HepG2 (cell line): ENCODE data around the gene CACNG4. TPM values are rescaled to one million over a fixed set of nuclear protein-coding genes. Genes with fewer than 3 reads are reported as not detected.
A peak's percentile ranks its signal among the peaks of the same experiment; 100 is the strongest.

Experiments
- ATAC-seq: fragments of 200-7000 bp; cut with Tn5 transposase; 3 replicates; pipeline ENCODE4 v1.9.1; 2020; ENCODE audit warnings: mild to moderate bottlenecking, moderate library complexity
- BruUV-seq: library from RNA; stranded (reverse); fragments of 400-500 nt; replicated peaks from 2 replicates; lab custom pipeline; 2021; lab: Mats Ljungman, UMichigan
- CTCF ChIA-PET: fragments of 300-600 bp; formaldehyde crosslinking; extraction: SDS; loops from one replicate; lab custom pipeline; 2021; ENCODE audit warnings: low total read pairs, inconsistent platforms, low intra/inter-chr PET ratio; lab: Yijun Ruan, JAX
- POLR2A ChIA-PET: fragments of 350-600 bp; sonication (Branson Sonifier 250); formaldehyde crosslinking; loops from one replicate; lab custom pipeline; 2020; ENCODE audit warnings: antibody characterized with exemption, inconsistent platforms; lab: Yijun Ruan, JAX
- DNase-seq: peaks from one replicate; pipeline ENCODE4 v3.0.0-alpha.2; 2015; ENCODE audit warnings: low spot score
- FAIRE-seq: peaks from 3 replicates; lab custom pipeline; 2011; peaks lifted over from hg19 to GRCh38; lab: Jason Lieb, UNC
- H2AFZ ChIP-seq: one replicate; pipeline ENCODE4 v1.6.1; 2011; ENCODE audit warnings: low read length, inconsistent platforms
- H3K27ac ChIP-seq: fragments of 300-600 bp; 3 replicates; pipeline ENCODE4 v1.8.0; 2011; ENCODE audit warnings: mixed run types, mild to moderate bottlenecking, mixed read lengths, low read length, inconsistent platforms; ENCODE audit not compliant: insufficient read depth; ENCODE audit errors: extremely low read length
- H3K27me3 ChIP-seq, 2 experiments: fragments of 200-600 bp in 1 of 2; 2 replicates in 1 of 2; 3 replicates in 1 of 2; pipeline versions ENCODE4 v1.6.0 to v1.8.0; 2011; ENCODE audit warnings: low read length in 2 of 2, mild to moderate bottlenecking in 2 of 2, moderate library complexity in 2 of 2, inconsistent platforms in 1 of 2; ENCODE audit not compliant: insufficient read depth in 2 of 2, control insufficient read depth in 1 of 2
- H3K36me3 ChIP-seq, 2 experiments: fragments of 200-600 bp in 1 of 2; replicated peaks in 1 of 2; 2 replicates in 1 of 2; 3 replicates in 1 of 2; pipeline versions ENCODE4 v1.5.1 to v1.8.0; 2011; ENCODE audit warnings: low read length in 2 of 2, inconsistent platforms in 1 of 2; ENCODE audit not compliant: insufficient read depth in 2 of 2, control insufficient read depth in 1 of 2
- H3K4me1 ChIP-seq: 2 replicates; pipeline ENCODE4 v1.5.1; 2012; ENCODE audit warnings: low read length, inconsistent platforms; ENCODE audit not compliant: insufficient read depth
- H3K4me2 ChIP-seq: 2 replicates; pipeline ENCODE4 v1.6.0; 2011; ENCODE audit warnings: low read depth, low read length, inconsistent platforms
- H3K4me3 ChIP-seq, 3 experiments: fragments of 200-600 bp in 1 of 3; sonication (generic), shearing (Covaris generic) in 1 of 3; replicated peaks in 1 of 3; 2 replicates each; pipeline ENCODE4 v1.5.1; 2011 to 2016; ENCODE audit warnings: low read length in 3 of 3, inconsistent platforms in 2 of 3, low read depth in 2 of 3, mild to moderate bottlenecking in 2 of 3, control low read depth in 1 of 3, mixed read lengths in 1 of 3; ENCODE audit not compliant: insufficient read depth in 1 of 3
- H3K79me2 ChIP-seq: one replicate; pipeline ENCODE4 v1.6.1; 2011; ENCODE audit warnings: low read length, inconsistent platforms; ENCODE audit not compliant: insufficient read depth
- H3K9ac ChIP-seq: 2 replicates; pipeline ENCODE4 v1.6.0; 2011; ENCODE audit warnings: mild to moderate bottlenecking, low read depth, low read length, inconsistent platforms; ENCODE audit not compliant: insufficient read depth
- H3K9me3 ChIP-seq: 2 replicates; pipeline ENCODE4 v1.5.1; 2012; ENCODE audit warnings: mild to moderate bottlenecking, low read length
- H4K20me1 ChIP-seq: 2 replicates; pipeline ENCODE4 v1.6.0; 2011; ENCODE audit warnings: inconsistent platforms, mild to moderate bottlenecking, low read length, moderate library complexity; ENCODE audit not compliant: insufficient read depth
- AGO2 ChIP-seq: fragments of 200-400 bp; formaldehyde crosslinking; optimal IDR thresholded peaks from 2 replicates; pipeline ENCODE3; 2017; ENCODE audit warnings: mild to moderate bottlenecking, low read depth, low read length, moderate library complexity
- MTA1 ChIP-seq: sonication (generic); formaldehyde crosslinking; IDR thresholded peaks from 2 replicates; pipeline ENCODE4 v1.4.0; 2020; ENCODE audit warnings: missing genetic modification reagents, mild to moderate bottlenecking, borderline replicate concordance
- RAD21 ChIP-seq: fragments of 450-650 bp; formaldehyde crosslinking; IDR thresholded peaks from 2 replicates; pipeline ENCODE4 v1.5.0; 2020; ENCODE audit warnings: mild to moderate bottlenecking
- SOX6 ChIP-seq, 2 experiments: fragments of 450-650 bp in 1 of 2; sonication (generic) in 1 of 2; formaldehyde crosslinking in 1 of 2; IDR thresholded peaks; 2 replicates each; pipeline versions ENCODE4 v1.4.0 to v1.6.1; 2017 to 2020; ENCODE audit warnings: antibody characterized with exemption in 1 of 2, mild to moderate bottlenecking in 1 of 2, missing genetic modification reagents in 1 of 2
- STAG1 ChIP-seq: sonication (generic); formaldehyde crosslinking; IDR thresholded peaks from 2 replicates; pipeline ENCODE4 v1.4.0; 2020; ENCODE audit warnings: missing genetic modification reagents
- ZNF282 ChIP-seq: fragments of 450-650 bp; IDR thresholded peaks from 2 replicates; pipeline ENCODE4 v1.6.1; 2018; ENCODE audit not compliant: partially characterized antibody
- ZNF629 ChIP-seq: sonication (generic); formaldehyde crosslinking; conservative IDR thresholded peaks from 2 replicates; pipeline ENCODE4 v1.5.0; 2020; ENCODE audit warnings: missing genetic modification reagents
- WGBS: methylation state at CpG from one replicate; pipeline ENCODE4 v1.1.6; 2017; ENCODE audit warnings: low lambda C conversion rate; 5-methylcytosine and 5-hydroxymethylcytosine counted together
- in situ Hi-C: cut with HindIII; loops from 2 replicates; pipeline ENCODE4 v1.10.0; 2017; ENCODE audit warnings: low pct_unique_long_range_greater_than_20kb; ENCODE audit not compliant: extremely low pct_ligation_motif_present
- intact Hi-C: fragments of 100-400 bp; cut with micrococcal nuclease; formaldehyde crosslinking; loops from one replicate; pipeline ENCODE4 v1.10.0; 2022; ENCODE audit not compliant: unreplicated experiment
- polyA plus RNA-seq, 8 experiments: library from polyadenylated mRNA; depleted of rRNA in 3 of 8; stranded (reverse) in 7 of 8; unstranded in 1 of 8; fragments of >200 nt; fragmentation: Illumina TruSeq in 4 of 8; extraction: Trizol in 4 of 8; gene quantifications; 2 replicates each; pipeline versions ENCODE4 v1.2.1 to v1.2.3, GENCODE V29; 2011 to 2016; ENCODE audit warnings: low read depth in 4 of 8, missing spikeins in 1 of 8, mixed read lengths in 1 of 8; ENCODE audit not compliant: insufficient read depth in 1 of 8
- total RNA-seq, 5 experiments: library from RNA; depleted of rRNA; stranded (reverse); fragments of >200 nt; fragmentation: Illumina TruSeq; extraction: Trizol; gene quantifications; 2 replicates each; pipeline ENCODE4 v1.2.3, GENCODE V29; 2016; ENCODE audit warnings: low read depth in 1 of 5
- TF ChIP-seq, protein P1 (sequence below): sonication (generic); formaldehyde crosslinking; IDR thresholded peaks from 2 replicates; pipeline ENCODE4 v1.5.0; 2020; ENCODE audit warnings: mild to moderate bottlenecking, missing genetic modification reagents, moderate library complexity
- TF ChIP-seq, protein P2 (sequence below): sonication (generic); formaldehyde crosslinking; IDR thresholded peaks from 2 replicates; pipeline ENCODE4 v1.5.1; 2020; ENCODE audit warnings: mild to moderate bottlenecking, missing genetic modification reagents, moderate library complexity
- TF ChIP-seq, protein P3 (sequence below): sonication (generic); formaldehyde crosslinking; conservative IDR thresholded peaks from 2 replicates; pipeline ENCODE4 v1.4.0; 2020; ENCODE audit warnings: missing genetic modification reagents
- TF ChIP-seq, protein P4 (sequence below): sonication (generic); formaldehyde crosslinking; IDR thresholded peaks from 2 replicates; pipeline ENCODE4 v1.5.1; 2020; ENCODE audit warnings: mild to moderate bottlenecking, moderate library complexity, missing genetic modification reagents

CACNG4 gene
- total and polyA plus RNA-seq, 2 of the 13 experiments (the other 11 are each of a cell fraction or from before 2014, with no cell fraction given), result 0.09 TPM

DNA sequence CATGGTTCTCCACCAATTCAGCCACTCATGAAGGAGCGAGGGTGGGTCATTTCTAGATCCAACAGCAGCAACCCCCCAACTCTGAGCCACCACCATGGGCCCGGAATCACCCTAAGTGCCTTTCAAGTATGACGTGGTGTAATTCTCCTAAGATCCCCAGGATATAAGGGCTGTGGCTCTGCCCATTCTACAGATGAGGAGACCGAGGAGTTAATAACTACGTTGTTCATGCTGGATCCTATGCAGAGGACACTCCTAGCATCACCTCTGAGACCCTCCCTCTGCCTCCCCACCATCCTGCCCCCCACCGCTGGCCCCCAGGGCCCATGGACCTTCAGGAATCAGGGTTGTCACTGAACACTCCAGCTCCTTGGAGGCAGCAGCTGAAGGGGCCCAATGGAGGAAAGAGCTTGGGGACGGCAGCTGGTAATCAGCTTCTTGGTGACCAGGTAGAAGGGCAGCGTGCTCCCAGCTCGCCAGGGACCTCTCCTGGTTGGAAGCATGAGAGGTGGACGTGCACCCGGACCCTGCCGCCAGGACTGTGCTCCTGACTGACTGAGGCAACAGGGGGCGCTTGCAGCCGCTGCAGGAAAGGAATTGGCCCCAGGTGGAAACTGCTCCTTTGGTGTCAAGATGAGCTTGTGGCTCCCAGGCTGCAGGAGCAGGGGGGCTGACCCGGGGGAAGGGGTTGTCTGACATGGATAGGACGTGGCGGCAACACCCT is 51.7 kb downstream of the CACNG4 start:
- POLR2A ChIA-PET, result interaction anchor here (0.6 kb wide), 1 partner anchor 36 kb away, joined by 3 read pairs; no protein-coding TSS in a partner anchor
- intact Hi-C loops (no loop called here), in situ Hi-C loops (no loop called here)
- no peak overlapping the region for H2AFZ ChIP-seq
- BruUV-seq, result no TSS peak
- H3K4me1 ChIP-seq, result peaks cover 16% of the 10 kb centered on the region
- no peaks in the 10 kb centered on the region for H3K9me3 ChIP-seq
- no peaks in the 10 kb centered on the region for H4K20me1 ChIP-seq
- no peak overlapping the region for H3K27ac ChIP-seq
- no peaks in the 10 kb centered on the region for H3K79me2 ChIP-seq
- no peak overlapping the region for H3K4me2 ChIP-seq
- DNase-seq, result peak; percentile 14
- H3K9ac ChIP-seq, result no peak overlapping the region
- no peak overlapping the region for H3K4me3 ChIP-seq
- CTCF ChIA-PET, result no interaction called here
- ATAC-seq, result peak; percentile 65
- no peaks in the 10 kb centered on the region for H3K36me3 ChIP-seq
- no peak for TF ChIP-seq AGO2
- TF ChIP-seq, protein P1, sequence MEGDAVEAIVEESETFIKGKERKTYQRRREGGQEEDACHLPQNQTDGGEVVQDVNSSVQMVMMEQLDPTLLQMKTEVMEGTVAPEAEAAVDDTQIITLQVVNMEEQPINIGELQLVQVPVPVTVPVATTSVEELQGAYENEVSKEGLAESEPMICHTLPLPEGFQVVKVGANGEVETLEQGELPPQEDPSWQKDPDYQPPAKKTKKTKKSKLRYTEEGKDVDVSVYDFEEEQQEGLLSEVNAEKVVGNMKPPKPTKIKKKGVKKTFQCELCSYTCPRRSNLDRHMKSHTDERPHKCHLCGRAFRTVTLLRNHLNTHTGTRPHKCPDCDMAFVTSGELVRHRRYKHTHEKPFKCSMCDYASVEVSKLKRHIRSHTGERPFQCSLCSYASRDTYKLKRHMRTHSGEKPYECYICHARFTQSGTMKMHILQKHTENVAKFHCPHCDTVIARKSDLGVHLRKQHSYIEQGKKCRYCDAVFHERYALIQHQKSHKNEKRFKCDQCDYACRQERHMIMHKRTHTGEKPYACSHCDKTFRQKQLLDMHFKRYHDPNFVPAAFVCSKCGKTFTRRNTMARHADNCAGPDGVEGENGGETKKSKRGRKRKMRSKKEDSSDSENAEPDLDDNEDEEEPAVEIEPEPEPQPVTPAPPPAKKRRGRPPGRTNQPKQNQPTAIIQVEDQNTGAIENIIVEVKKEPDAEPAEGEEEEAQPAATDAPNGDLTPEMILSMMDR (CRISPR knock-in tag), result peak; percentile 64
- TF ChIP-seq, protein P2, sequence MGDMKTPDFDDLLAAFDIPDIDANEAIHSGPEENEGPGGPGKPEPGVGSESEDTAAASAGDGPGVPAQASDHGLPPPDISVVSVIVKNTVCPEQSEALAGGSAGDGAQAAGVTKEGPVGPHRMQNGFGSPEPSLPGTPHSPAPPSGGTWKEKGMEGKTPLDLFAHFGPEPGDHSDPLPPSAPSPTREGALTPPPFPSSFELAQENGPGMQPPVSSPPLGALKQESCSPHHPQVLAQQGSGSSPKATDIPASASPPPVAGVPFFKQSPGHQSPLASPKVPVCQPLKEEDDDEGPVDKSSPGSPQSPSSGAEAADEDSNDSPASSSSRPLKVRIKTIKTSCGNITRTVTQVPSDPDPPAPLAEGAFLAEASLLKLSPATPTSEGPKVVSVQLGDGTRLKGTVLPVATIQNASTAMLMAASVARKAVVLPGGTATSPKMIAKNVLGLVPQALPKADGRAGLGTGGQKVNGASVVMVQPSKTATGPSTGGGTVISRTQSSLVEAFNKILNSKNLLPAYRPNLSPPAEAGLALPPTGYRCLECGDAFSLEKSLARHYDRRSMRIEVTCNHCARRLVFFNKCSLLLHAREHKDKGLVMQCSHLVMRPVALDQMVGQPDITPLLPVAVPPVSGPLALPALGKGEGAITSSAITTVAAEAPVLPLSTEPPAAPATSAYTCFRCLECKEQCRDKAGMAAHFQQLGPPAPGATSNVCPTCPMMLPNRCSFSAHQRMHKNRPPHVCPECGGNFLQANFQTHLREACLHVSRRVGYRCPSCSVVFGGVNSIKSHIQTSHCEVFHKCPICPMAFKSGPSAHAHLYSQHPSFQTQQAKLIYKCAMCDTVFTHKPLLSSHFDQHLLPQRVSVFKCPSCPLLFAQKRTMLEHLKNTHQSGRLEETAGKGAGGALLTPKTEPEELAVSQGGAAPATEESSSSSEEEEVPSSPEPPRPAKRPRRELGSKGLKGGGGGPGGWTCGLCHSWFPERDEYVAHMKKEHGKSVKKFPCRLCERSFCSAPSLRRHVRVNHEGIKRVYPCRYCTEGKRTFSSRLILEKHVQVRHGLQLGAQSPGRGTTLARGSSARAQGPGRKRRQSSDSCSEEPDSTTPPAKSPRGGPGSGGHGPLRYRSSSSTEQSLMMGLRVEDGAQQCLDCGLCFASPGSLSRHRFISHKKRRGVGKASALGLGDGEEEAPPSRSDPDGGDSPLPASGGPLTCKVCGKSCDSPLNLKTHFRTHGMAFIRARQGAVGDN (CRISPR knock-in tag), result peak; percentile 21; the same call in 1 of the 2 replicates
- TF ChIP-seq, protein P3, sequence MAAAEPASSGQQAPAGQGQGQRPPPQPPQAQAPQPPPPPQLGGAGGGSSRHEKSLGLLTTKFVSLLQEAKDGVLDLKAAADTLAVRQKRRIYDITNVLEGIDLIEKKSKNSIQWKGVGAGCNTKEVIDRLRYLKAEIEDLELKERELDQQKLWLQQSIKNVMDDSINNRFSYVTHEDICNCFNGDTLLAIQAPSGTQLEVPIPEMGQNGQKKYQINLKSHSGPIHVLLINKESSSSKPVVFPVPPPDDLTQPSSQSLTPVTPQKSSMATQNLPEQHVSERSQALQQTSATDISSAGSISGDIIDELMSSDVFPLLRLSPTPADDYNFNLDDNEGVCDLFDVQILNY (CRISPR knock-in tag), result no peak
- TF ChIP-seq SOX6 (IDR thresholded peaks at IDR 0.05), result no peak
- TF ChIP-seq SOX6 (CRISPR knock-in tag; IDR thresholded peaks at IDR 0.05), result no peak
- peak; percentile 30; the same call in 1 of the 2 replicates for TF ChIP-seq MTA1
- peak; percentile 30; the same call in 1 of the 2 replicates for TF ChIP-seq RAD21 (CRISPR knock-in tag)
- TF ChIP-seq STAG1 (CRISPR knock-in tag), result peak; percentile 71
- TF ChIP-seq ZNF629 (CRISPR knock-in tag), result peak; percentile 50; the same call in 1 of the 2 replicates
- TF ChIP-seq ZNF282, result no peak
- TF ChIP-seq, protein P4, sequence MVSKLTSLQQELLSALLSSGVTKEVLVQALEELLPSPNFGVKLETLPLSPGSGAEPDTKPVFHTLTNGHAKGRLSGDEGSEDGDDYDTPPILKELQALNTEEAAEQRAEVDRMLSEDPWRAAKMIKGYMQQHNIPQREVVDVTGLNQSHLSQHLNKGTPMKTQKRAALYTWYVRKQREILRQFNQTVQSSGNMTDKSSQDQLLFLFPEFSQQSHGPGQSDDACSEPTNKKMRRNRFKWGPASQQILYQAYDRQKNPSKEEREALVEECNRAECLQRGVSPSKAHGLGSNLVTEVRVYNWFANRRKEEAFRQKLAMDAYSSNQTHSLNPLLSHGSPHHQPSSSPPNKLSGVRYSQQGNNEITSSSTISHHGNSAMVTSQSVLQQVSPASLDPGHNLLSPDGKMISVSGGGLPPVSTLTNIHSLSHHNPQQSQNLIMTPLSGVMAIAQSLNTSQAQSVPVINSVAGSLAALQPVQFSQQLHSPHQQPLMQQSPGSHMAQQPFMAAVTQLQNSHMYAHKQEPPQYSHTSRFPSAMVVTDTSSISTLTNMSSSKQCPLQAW (CRISPR knock-in tag), result 0 out of 2 replicates have a peak, but pooled peaks have one; percentile 24
- H3K27me3 ChIP-seq, result peaks cover 5 to 9% of the 10 kb centered on the region in 2 experiments; a peak in 4 of 5 replicates
- 35% methylated on average over 15 of the region's 17 CpGs for WGBS
- FAIRE-seq, result no peak
